Activated naive CD4-positive, alpha-beta T cell (primary cell): Measurements from ENCODE around the gene FOXO6.

Experiments
- DNase-seq, 4 experiments: peaks; one replicate each; lab custom pipeline; 2025; lab: John Stamatoyannopoulos, UW

FOXO6 gene

GRCh38 chr1:41366455-41367287 is 5.4 kb downstream of the FOXO6 start:
- DNase-seq: peak in 1 of 4 experiments; percentile 39

GRCh38 chr1:41367288-41367642 is 6.0 kb downstream of the FOXO6 start:
- DNase-seq: no peak

GRCh38 chr1:41368366-41368765 is 7.1 kb downstream of the FOXO6 start:
- no peak for DNase-seq

- DNase-seq: no peak
Measured at GRCh38 chr1:41368801-41369200, 7.6 kb downstream of the FOXO6 start.

GRCh38 chr1:41369531-41369930 is 8.3 kb downstream of the FOXO6 start:
- DNase-seq: no peak

- no peak for DNase-seq
Measured at GRCh38 chr1:41370225-41370624, 9.0 kb downstream of the FOXO6 start.

- no peak for DNase-seq
Measured at GRCh38 chr1:41370756-41371420, 9.7 kb downstream of the FOXO6 start.

GRCh38 chr1:41371630-41372599 is 10.7 kb downstream of the FOXO6 start:
- DNase-seq: no peak

- no peak for DNase-seq
Measured at GRCh38 chr1:41372600-41372993, 11.4 kb downstream of the FOXO6 start.

- DNase-seq: no peak
Measured at GRCh38 chr1:41373373-41373772, 12.1 kb downstream of the FOXO6 start.

- DNase-seq: no peak
Measured at GRCh38 chr1:41374711-41375110, 13.5 kb downstream of the FOXO6 start.

- DNase-seq: no peak
Measured at GRCh38 chr1:41377397-41377796, 16.2 kb downstream of the FOXO6 start.

GRCh38 chr1:41378222-41378621 is 17.0 kb downstream of the FOXO6 start:
- no peak for DNase-seq

GRCh38 chr1:41378999-41379737 is 17.9 kb downstream of the FOXO6 start:
- DNase-seq: no peak

- no peak for DNase-seq
Measured at GRCh38 chr1:41379738-41380130, 18.5 kb downstream of the FOXO6 start.

- no peak for DNase-seq
Measured at GRCh38 chr1:41380195-41380594, 19.0 kb downstream of the FOXO6 start.

- no peak for DNase-seq
Measured at GRCh38 chr1:41380979-41381691, 19.9 kb downstream of the FOXO6 start.

- DNase-seq: peak in 1 of 4 experiments; percentile 34
Measured at GRCh38 chr1:41381692-41382479, 20.7 kb downstream of the FOXO6 start.

- DNase-seq: no peak
Measured at GRCh38 chr1:41382480-41383090, 21.4 kb downstream of the FOXO6 start.
